DOHH2 (cell line): ENCODE results near the gene PTGDS.

Experiments
- H3F3A ChIP-seq: fragments of 200-600 bp; sonication (generic), shearing (Covaris generic); 2 replicates; pipeline ENCODE4 v1.6.0; 2016; ENCODE audit warnings: antibody characterized with exemption, mild to moderate bottlenecking; ENCODE audit not compliant: control insufficient read depth, insufficient read depth
- H3K27ac ChIP-seq: fragments of 200-600 bp; sonication (generic); 2 replicates; pipeline ENCODE4 v1.5.1; 2014; ENCODE audit warnings: low read depth, mild to moderate bottlenecking, low read length, moderate library complexity
- H3K27me3 ChIP-seq: fragments of 200-600 bp; sonication (generic); 2 replicates; pipeline ENCODE4 v1.6.1; 2014; ENCODE audit warnings: mild to moderate bottlenecking, low read length, mixed read lengths; ENCODE audit not compliant: control insufficient read depth
- H3K36me3 ChIP-seq: fragments of 200-600 bp; sonication (generic); 2 replicates; pipeline ENCODE4 v1.6.1; 2014; ENCODE audit warnings: mild to moderate bottlenecking, low read length, moderate library complexity, mixed read lengths; ENCODE audit not compliant: control insufficient read depth
- H3K4me1 ChIP-seq: fragments of 200-600 bp; sonication (generic); 2 replicates; pipeline ENCODE4 v1.6.1; 2014; ENCODE audit warnings: mild to moderate bottlenecking, low read length, mixed read lengths; ENCODE audit not compliant: control insufficient read depth
- H3K4me2 ChIP-seq: fragments of 200-600 bp; sonication (generic); 2 replicates; pipeline ENCODE4 v1.6.0; 2014; ENCODE audit warnings: mild to moderate bottlenecking, low read length, moderate library complexity
- H3K4me3 ChIP-seq: fragments of 200-600 bp; sonication (generic); 2 replicates; pipeline ENCODE4 v1.5.1; 2014; ENCODE audit warnings: mild to moderate bottlenecking, low read length, mixed read lengths
- H3K79me2 ChIP-seq: fragments of 200-600 bp; sonication (generic); 2 replicates; pipeline ENCODE4 v1.6.1; 2014; ENCODE audit warnings: mild to moderate bottlenecking, low read length, mixed read lengths; ENCODE audit not compliant: control insufficient read depth
- H3K9me2 ChIP-seq: fragments of 200-600 bp; sonication (generic); replicated peaks from 2 replicates; pipeline ENCODE4 v1.6.1; 2014; ENCODE audit warnings: mild to moderate bottlenecking, low read length, mixed read lengths; ENCODE audit not compliant: control insufficient read depth
- H3K9me3 ChIP-seq: fragments of 200-600 bp; sonication (generic); 2 replicates; pipeline ENCODE4 v1.6.1; 2014; ENCODE audit warnings: antibody characterized with exemption, low read length, mixed read lengths; ENCODE audit not compliant: control insufficient read depth, insufficient read depth
- H4K20me1 ChIP-seq: fragments of 200-600 bp; sonication (generic); 2 replicates; pipeline ENCODE4 v1.6.0; 2014; ENCODE audit warnings: low read depth, mild to moderate bottlenecking, antibody characterized with exemption, low read length, moderate library complexity; ENCODE audit not compliant: control insufficient read depth, insufficient read depth
- EZH2phosphoT487 ChIP-seq: fragments of 200-600 bp; sonication (generic); IDR thresholded peaks from 2 replicates; pipeline ENCODE4 v1.6.1; 2017; ENCODE audit warnings: borderline replicate concordance, mild to moderate bottlenecking, antibody characterized with exemption, low read length, moderate library complexity, mixed read lengths
- TF ChIP-seq, protein P1 (sequence below): fragments of 200-600 bp; sonication (generic); IDR thresholded peaks from one replicate; pipeline ENCODE4 v1.5.1; 2014; ENCODE audit warnings: antibody characterized with exemption, mild to moderate bottlenecking, low read depth, low read length; ENCODE audit not compliant: poor library complexity, severe bottlenecking

The PTGDS gene

DNA sequence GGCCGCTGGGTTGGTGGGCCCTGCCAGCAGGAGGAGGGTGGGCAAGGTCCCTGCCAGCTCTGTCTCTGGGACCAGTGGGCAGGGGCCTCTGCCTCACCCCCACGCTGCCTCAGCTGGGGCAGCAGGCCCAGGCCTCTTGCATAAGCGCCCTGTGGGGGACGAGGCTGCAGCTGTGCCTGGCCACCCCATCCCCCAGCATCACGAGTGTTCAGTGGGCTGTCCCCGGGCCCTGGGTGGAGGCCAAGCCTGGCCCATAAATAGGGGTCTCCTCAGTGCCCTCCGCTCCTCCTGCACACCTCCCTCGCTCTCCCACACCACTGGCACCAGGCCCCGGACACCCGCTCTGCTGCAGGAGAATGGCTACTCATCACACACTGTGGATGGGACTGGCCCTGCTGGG is at the start of gene PTGDS:
Gene PTGDS (plus strand): TSS at position 282 of the 400 bp plus-strand sequence. CDS start 75 bp downstream, at position 357.
- H3K79me2 ChIP-seq, result no peaks in the 10 kb centered on the region
- no peak within 1 kb of the TSS for H3K4me3 ChIP-seq
- no peaks in the 10 kb centered on the region for H3K27me3 ChIP-seq
- TF ChIP-seq, protein P1, sequence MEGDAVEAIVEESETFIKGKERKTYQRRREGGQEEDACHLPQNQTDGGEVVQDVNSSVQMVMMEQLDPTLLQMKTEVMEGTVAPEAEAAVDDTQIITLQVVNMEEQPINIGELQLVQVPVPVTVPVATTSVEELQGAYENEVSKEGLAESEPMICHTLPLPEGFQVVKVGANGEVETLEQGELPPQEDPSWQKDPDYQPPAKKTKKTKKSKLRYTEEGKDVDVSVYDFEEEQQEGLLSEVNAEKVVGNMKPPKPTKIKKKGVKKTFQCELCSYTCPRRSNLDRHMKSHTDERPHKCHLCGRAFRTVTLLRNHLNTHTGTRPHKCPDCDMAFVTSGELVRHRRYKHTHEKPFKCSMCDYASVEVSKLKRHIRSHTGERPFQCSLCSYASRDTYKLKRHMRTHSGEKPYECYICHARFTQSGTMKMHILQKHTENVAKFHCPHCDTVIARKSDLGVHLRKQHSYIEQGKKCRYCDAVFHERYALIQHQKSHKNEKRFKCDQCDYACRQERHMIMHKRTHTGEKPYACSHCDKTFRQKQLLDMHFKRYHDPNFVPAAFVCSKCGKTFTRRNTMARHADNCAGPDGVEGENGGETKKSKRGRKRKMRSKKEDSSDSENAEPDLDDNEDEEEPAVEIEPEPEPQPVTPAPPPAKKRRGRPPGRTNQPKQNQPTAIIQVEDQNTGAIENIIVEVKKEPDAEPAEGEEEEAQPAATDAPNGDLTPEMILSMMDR, result no peak
- TF ChIP-seq EZH2phosphoT487, result no peak
- no peak within 1 kb of the TSS for H3K27ac ChIP-seq
- no peaks in the 10 kb centered on the region for H3K9me3 ChIP-seq
- no peaks in the 10 kb centered on the region for H3K9me2 ChIP-seq
- H3K4me2 ChIP-seq, result no peak within 1 kb of the TSS
- H3K4me1 ChIP-seq, result no peaks in the 10 kb centered on the region
- no peaks in the 10 kb centered on the region for H3K36me3 ChIP-seq
- no peaks in the 10 kb centered on the region for H4K20me1 ChIP-seq
- no peaks in the 10 kb centered on the region for H3F3A ChIP-seq

DNA sequence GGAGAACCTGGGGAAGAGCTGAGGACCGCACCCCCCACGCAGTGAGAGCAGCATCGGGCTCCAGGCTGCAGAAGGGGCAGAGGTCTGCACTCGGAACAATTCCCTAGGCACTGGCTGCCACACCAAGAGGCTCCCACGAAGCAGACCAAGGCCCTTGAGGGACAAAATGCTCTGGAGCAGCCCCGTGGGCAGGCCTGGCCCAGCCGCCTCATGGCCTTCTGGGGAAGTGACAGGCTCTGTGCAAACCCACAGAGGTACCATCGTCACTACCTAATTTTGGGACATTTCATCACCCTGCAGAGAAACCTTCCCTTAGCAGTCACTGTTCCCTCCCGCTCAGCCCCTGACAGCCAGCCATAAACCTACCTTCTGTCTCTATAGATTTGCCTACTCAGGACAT is 48.7 kb upstream of the PTGDS start:
- H3K4me1 ChIP-seq, result no peaks in the 10 kb centered on the region
- no peaks in the 10 kb centered on the region for H3K9me2 ChIP-seq
- no peaks in the 10 kb centered on the region for H4K20me1 ChIP-seq
- TF ChIP-seq, protein P1, result no peak
- TF ChIP-seq EZH2phosphoT487, result no peak
- no peaks in the 10 kb centered on the region for H3K9me3 ChIP-seq
- H3K4me2 ChIP-seq, result no peak overlapping the region
- no peaks in the 10 kb centered on the region for H3K79me2 ChIP-seq
- H3F3A ChIP-seq, result no peaks in the 10 kb centered on the region
- peaks cover 50% of the 10 kb centered on the region for H3K36me3 ChIP-seq
- H3K27ac ChIP-seq, result no peak overlapping the region
- H3K4me3 ChIP-seq, result no peak overlapping the region
- no peaks in the 10 kb centered on the region for H3K27me3 ChIP-seq

DNA sequence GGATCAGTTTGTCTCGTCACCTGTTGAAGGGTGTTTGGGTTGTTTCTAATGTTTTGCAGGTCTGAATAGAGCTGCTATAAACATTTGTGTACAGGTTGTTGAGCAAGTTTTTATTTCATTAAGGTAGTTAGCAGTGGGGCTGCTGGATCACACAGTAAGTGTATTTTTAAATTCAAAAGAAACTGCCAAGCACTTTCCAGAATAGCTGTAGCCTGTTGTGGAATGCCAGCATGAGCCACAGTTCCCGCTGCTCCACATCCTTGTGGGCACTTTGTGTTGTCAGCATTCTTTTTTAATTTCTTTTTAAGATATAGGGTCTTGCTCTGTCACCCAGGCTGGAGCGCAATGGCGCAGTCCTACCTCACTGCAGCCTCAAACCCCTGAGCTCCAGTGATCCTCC is 47.3 kb upstream of the PTGDS start:
- TF ChIP-seq, protein P1, result no peak
- no peak for TF ChIP-seq EZH2phosphoT487
- no peak overlapping the region for H3K27ac ChIP-seq
- H3K36me3 ChIP-seq, result peaks cover 52% of the 10 kb centered on the region

DNA sequence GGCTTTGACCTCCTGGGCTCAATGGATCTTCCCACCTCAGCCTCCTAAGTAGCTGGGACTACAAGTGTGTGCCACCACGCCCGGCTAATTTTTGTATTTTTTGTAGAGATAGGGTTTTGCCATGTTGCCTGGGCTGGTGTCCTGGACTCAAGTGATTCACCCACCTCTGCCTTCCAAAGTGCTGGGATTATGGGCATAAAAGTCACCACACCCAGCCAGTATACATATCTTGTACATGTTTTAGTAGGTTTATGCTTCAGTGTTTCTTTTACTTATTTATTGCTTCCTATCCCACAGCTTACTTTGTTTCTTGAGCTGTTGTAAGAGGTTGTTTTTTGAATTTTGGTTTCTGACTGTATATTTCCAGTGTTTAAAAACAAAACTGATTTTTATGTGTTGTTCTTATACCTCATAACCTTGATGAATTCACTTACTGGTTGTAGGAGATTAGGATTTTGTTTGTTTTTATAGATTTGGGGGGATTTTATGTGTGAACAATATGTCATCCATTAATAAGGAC is 45.6 kb upstream of the PTGDS start:
- Histone ChIP-seq H3K27ac (no peak overlapping the region), H3K36me3 (peaks cover 35% of the 10 kb centered on the region), H3K4me1 (no peaks in the 10 kb centered on the region), H3F3A (peaks cover 9% of the 10 kb centered on the region), H3K4me2 (no peak overlapping the region), H3K9me2 (no peaks in the 10 kb centered on the region), H4K20me1 (no peaks in the 10 kb centered on the region), H3K27me3 (no peaks in the 10 kb centered on the region), H3K9me3 (no peaks in the 10 kb centered on the region), H3K4me3 (no peak overlapping the region), H3K79me2 (no peaks in the 10 kb centered on the region)
- TF ChIP-seq EZH2phosphoT487, result no peak
- TF ChIP-seq, protein P1, result no peak

More for the DNA sequence above, 47.3 kb upstream of the PTGDS start:
- no peaks in the 10 kb centered on the region for H4K20me1 ChIP-seq
- no peaks in the 10 kb centered on the region for H3K9me2 ChIP-seq
- H3K4me2 ChIP-seq, result no peak overlapping the region
- no peak overlapping the region for H3K4me3 ChIP-seq
- H3K27me3 ChIP-seq, result no peaks in the 10 kb centered on the region
- no peaks in the 10 kb centered on the region for H3K4me1 ChIP-seq
- peaks cover 3% of the 10 kb centered on the region; the same call in 1 of the 2 replicates for H3F3A ChIP-seq
- H3K79me2 ChIP-seq, result no peaks in the 10 kb centered on the region
- no peaks in the 10 kb centered on the region for H3K9me3 ChIP-seq
